ENCODE data around the gene KHDRBS1.

The KHDRBS1 gene

DNA sequence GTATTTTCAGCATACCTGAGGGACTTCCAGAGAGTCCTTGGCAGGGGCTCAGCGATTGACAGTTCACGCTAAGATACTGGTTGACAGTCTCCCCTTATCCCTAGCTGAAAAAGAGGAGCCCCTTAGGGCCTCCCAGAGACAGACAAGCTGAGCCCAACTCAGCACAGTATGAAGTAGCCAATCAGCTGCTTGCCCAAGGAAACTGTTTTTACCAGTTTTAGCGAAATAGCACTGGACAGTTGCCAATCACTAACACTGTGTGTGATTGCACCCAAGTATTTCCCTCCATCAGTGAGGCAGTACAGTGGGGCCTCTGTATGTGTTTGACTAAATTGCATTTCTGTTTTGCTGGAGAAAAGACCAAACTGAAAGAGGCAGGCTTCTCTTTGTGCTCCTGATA lies 27.0 kb downstream of the KHDRBS1 start:
- TF ChIP-seq GATA3 (IDR thresholded peaks at IDR 0.05; ENCODE audit: low read depth, low read length) (no peak), GATA2 (IDR thresholded peaks at IDR 0.05; ENCODE audit: low read depth, low read length) (no peak)

DNA sequence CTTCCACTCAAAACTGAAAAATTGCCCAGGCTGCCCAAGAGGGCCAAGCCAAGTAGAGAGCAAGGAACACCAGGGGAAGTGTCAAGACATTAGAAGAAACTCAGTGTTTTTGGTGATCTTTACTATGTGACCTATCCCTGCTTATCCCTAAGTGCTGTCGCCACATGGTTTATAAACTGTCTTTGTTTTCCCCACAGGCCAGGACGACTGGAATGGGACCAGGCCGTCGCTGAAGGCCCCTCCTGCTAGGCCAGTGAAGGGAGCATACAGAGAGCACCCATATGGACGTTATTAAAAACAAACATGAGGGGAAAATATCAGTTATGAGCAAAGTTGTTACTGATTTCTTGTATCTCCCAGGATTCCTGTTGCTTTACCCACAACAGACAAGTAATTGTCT lies 28.7 kb downstream of the KHDRBS1 start:
- no peak for TF ChIP-seq GATA3 (IDR thresholded peaks at IDR 0.05; ENCODE audit: low read depth, low read length)
- no peak for TF ChIP-seq GATA2 (IDR thresholded peaks at IDR 0.05; ENCODE audit: low read depth, low read length)

DNA sequence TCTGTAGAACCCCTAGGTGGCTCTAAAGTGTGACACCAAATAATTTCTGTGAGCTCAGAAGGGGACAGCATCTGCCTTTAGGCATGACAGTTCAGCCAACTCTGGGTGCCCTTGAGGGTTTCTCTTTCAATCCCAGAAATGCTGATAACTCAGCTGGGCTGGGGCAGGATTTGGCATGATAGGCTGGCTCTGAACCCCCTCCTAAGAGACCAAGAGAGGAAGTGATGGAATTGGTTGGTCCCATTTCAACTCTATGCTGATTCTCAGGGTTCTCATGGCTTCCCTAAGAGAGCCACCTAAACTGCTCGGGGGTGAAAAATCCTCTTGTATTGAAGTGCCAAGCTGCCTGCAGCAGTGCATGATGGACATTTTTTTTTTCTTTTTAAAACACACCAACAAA lies 30.6 kb downstream of the KHDRBS1 start:
- TF ChIP-seq GATA2 (IDR thresholded peaks at IDR 0.05; ENCODE audit: low read depth, low read length) = no peak
- no peak for TF ChIP-seq GATA3 (IDR thresholded peaks at IDR 0.05; ENCODE audit: low read depth, low read length)

DNA sequence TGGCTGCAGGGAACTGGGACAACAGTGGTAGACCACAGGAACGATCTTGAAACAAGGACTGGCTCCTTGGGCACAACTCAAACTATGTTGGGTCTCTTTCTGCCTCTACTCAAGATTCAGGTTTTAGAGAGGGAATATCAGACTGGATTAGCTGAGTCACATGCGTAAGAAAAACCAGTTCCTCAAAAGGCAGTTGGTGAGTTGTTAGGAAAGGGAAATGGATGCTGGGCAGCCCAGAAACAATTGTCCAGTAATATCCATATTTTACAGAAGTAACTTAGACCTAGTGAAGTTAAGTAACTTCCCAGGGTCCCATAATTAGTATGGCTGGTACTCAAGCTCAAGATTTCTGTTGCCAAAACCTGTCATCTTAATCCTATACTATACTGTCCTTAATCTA lies 32.1 kb downstream of the KHDRBS1 start:
- TF ChIP-seq GATA2 (IDR thresholded peaks at IDR 0.05; ENCODE audit: low read depth, low read length) (no peak), GATA3 (IDR thresholded peaks at IDR 0.05; ENCODE audit: low read depth, low read length) (no peak)

DNA sequence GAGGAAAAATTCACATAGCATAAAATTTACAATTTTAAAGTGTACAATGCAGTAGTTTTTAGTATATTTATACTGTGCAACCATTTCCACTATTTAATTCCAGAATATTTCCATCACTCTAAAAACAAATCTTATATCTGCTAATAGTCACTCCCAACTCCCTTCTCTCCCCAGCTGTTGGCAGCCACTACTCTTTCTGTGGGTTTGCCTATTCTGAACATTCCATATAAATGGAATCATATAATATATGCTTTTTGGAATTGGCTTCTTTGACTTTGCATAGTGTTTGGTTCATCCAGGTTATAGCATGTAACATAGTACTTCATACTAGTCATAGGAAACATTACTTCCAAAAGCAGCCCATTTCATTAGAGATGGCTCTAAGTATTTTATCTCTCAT lies 34.0 kb downstream of the KHDRBS1 start:
- TF ChIP-seq GATA3 (IDR thresholded peaks at IDR 0.05; ENCODE audit: low read depth, low read length) = no peak
- no peak for TF ChIP-seq GATA2 (IDR thresholded peaks at IDR 0.05; ENCODE audit: low read depth, low read length)

DNA sequence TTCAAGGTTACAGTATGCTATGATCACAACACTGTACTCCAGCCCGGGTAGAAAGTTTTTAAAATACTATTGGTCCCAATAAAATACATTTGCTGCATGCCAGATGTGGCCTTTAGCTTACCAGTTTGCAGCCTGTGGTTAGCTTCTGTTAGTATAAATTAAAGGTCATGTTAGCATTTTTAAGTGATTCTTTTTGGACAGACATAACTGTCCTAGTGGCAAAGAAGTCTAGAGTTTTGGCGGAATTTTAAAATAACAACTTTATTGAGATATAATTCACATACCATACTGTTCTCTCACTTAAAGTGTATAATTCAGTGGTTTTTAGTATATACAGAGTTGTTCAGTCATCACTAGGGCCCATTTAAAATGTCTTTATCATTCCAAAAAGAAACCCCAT lies 34.8 kb downstream of the KHDRBS1 start:
- TF ChIP-seq GATA2 (IDR thresholded peaks at IDR 0.05; ENCODE audit: low read depth, low read length) = no peak
- no peak for TF ChIP-seq GATA3 (IDR thresholded peaks at IDR 0.05; ENCODE audit: low read depth, low read length)

DNA sequence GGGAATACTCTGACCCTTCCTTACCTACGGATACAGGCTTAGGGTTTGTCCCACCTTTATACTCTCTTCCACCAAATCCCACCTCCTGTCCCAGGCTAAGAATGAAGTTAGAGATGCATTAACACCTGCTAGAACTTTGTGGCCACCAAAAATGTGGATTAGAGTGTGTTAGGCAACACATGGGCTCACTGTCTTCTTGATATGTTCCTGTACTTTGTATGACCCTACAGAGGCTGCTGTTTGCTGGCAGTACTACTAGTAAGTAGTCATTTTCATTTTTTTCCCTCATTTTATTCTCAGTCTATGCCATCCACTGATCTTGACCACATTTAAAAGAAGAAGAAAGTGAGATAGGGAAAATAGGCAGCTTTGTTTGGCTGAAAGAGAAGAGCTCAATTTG lies 38.0 kb downstream of the KHDRBS1 start:
- TF ChIP-seq GATA3 (IDR thresholded peaks at IDR 0.05; ENCODE audit: low read depth, low read length) = no peak
- TF ChIP-seq GATA2 (IDR thresholded peaks at IDR 0.05; ENCODE audit: low read depth, low read length) = no peak

DNA sequence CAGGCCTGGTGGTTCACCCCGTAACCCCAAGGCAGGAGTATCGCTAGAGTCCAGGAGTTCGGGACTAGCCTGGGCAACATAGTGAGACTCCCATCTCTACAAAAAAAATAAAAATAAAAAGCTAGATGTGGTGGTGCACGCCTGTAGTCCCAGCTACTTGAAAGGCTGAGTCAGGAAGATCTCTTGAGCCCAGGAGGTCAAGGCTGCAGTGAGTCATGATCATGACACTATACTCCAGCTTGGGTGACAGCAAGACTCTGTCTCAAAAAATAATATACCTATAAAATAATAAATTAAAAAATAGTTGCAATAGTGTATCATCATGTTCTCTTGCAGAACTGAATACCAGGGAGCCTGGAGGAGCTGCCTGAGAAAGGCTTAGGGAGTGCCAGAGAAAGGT lies 39.2 kb downstream of the KHDRBS1 start:
- TF ChIP-seq GATA2 (IDR thresholded peaks at IDR 0.05; ENCODE audit: low read depth, low read length) = no peak
- TF ChIP-seq GATA3 (IDR thresholded peaks at IDR 0.05; ENCODE audit: low read depth, low read length) = no peak

DNA sequence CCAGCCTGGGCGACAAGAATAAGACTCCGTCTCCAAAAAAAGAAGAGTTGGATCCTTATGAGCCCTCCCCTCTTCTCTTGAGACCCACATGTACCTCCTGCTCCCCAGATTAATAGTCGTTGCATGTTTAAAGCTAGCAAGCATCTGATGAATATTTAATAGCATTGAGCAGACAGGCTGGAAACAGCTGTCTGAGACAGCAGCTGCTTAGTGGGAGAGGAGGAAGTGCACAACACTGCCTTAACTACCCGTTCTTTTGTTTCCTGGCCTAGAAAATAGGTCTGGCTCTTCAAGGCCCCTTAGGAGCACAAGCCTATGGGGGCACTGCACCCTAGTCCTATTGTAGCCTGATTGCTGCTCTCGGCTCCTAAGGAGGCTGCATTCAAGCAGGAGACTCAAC lies 41.7 kb downstream of the KHDRBS1 start:
- no peak for TF ChIP-seq GATA2 (IDR thresholded peaks at IDR 0.05; ENCODE audit: low read depth, low read length)
- TF ChIP-seq GATA3 (IDR thresholded peaks at IDR 0.05; ENCODE audit: low read depth, low read length) = no peak

DNA sequence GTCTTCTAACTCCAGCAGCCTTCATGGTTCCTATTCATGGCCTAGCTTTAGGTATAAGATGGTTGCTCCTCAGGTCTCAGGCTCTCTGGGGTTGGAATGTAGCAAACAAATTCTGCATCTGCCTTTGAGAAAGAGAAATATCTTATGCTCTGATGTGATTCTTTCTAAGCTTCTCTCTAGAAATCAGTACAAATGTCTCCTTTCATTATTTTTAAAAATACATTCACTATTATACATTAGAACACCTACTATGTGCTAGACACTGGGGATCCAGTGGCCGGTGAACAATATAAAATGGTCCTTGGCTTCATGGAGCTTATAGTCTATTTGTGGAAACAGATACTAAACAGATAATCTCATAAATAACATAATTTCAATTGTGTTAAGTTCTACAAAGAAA lies 42.9 kb downstream of the KHDRBS1 start:
- TF ChIP-seq GATA2 (IDR thresholded peaks at IDR 0.05; ENCODE audit: low read depth, low read length) (no peak), GATA3 (IDR thresholded peaks at IDR 0.05; ENCODE audit: low read depth, low read length) (no peak)

DNA sequence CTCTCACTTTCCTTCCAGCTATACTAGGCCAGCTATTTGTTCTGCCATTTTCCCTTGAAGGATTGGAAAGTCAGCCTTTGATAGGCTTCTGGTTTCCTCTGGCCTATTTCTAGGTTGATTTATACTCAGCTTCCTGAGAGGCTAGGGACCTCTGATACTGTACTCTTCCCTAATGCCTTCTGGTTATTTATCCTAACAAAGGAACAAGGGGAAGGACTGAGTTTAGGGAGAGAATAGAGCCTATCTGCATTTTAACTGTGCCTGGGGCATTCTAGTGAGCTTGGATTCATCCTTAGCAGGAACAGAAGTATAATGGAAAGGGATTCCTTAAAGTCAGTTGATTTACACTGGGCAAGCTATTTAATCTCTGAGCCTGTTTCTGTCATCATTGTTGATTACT lies 47.2 kb downstream of the KHDRBS1 start:
- TF ChIP-seq GATA3 (IDR thresholded peaks at IDR 0.05; ENCODE audit: low read depth, low read length) = no peak
- no peak for TF ChIP-seq GATA2 (IDR thresholded peaks at IDR 0.05; ENCODE audit: low read depth, low read length)

DNA sequence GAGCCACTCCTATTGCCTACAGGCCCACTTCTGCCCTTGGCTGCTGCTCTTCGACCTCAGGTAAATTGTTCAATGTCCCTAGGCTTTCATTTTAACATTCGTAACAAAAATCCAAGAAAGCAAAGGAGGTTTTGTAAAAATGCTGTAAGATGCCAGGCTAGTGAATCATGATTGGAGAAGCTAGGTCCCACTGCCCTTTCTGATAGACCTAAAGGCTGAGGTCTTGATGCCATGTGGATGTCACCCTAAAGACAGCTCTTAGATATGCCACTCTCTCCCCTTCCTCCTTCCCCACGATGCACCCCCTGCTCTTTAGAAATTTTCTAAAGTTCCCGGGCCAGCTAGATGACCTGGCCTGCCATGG lies 49.2 kb downstream of the KHDRBS1 start:
- no peak for TF ChIP-seq GATA3 (IDR thresholded peaks at IDR 0.05; ENCODE audit: low read depth, low read length)

DNA sequence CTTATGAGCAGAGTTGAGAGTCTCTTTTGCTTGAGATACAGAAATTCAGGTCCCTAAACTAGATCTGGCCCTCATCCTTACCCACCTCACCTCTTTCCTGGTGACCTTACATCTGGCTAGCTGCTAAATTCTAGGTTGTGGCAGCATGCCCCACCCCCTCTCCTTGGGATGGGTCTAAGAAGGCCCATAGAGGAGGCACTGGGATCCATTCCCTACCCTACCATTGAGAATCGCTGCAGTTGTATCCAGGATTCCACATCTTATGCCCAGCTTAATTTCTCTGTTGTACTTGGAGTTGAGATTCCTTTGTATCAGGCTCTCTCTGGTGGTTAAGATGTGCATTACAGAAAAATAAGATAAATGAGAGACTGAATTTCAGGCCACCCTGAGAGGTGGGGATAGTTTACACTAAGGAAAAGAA lies 49.6 kb downstream of the KHDRBS1 start:
- TF ChIP-seq GATA2 (IDR thresholded peaks at IDR 0.05; ENCODE audit: low read depth, low read length) (no peak), GATA3 (IDR thresholded peaks at IDR 0.05; ENCODE audit: low read depth, low read length) (no peak)

DNA sequence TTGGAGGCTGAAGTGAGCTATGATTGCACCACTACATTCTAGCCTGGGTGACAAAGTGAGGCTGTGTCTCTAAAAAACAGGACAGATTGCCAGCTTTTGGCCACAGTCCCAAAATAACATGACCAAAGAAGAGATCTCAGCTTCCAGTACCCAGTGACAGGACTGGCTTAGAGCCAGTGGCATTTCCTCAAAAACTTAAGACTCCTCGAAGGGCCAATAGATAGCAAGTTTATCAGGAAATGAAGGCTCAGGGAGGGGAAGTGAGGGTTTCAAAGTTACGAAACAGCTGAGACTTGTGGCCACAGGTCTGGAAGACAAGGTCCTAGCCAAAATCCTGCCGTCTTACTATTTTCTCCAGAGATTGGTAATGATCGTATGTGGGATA lies 52.8 kb downstream of the KHDRBS1 start:
- no peak for TF ChIP-seq GATA2 (IDR thresholded peaks at IDR 0.05; ENCODE audit: low read depth, low read length)
- no peak for TF ChIP-seq GATA3 (IDR thresholded peaks at IDR 0.05; ENCODE audit: low read depth, low read length)

DNA sequence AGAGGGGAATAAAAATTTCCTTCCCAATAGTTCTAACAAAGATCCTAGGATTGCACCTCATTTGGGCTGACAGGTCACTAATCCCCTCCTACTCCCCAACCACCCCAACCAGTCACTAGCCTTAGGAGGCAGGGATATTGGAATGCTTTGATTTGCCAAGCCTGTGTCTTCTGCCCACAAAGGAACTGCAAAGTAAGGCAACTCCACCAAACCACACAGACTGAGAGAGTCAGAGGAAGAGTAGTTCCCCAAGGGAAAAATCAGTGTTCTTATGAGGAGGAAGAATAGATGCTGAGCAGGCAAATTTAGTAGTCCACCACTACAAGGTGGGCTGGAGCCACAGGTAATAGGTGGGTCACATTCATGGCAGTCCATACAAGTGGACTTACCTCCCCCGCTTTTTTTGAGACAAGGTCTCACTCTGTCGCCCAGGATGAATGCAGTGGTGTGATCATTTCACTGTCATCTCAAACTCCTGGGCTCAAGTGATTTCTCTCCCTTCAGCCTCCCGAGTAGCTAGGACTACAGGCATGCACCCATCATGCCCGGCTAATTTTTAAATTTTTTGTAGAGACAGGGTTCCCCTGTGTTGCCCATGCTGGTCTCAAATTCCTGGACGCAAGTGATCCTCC lies 55.4 kb downstream of the KHDRBS1 start:
- no peak for TF ChIP-seq GATA3 (IDR thresholded peaks at IDR 0.05; ENCODE audit: low read depth, low read length)
- no peak for TF ChIP-seq GATA2 (IDR thresholded peaks at IDR 0.05; ENCODE audit: low read depth, low read length)

All from SH-SY5Y (cell line).